HG02970 (cell line): Measurements from ENCODE around the gene TLK1.
"Not testable (repeated sequence)": the region's sequence is repeated elsewhere in the genome, so short reads cannot be mapped to it uniquely, and the experiment has no call there.

Experiments
- ATAC-seq: cut with Tn5 transposase; IDR thresholded peaks from one replicate; pipeline ENCODE4 v1.9.1; 2021; ENCODE audit warnings: mild to moderate bottlenecking, moderate library complexity, moderate number of reproducible peaks; ENCODE audit not compliant: unreplicated experiment, low FRiP score

TLK1 gene

GRCh38 chr2:171171808-171172207, 11.1 kb upstream of the TLK1 start:
- no peak for ATAC-seq

DNA sequence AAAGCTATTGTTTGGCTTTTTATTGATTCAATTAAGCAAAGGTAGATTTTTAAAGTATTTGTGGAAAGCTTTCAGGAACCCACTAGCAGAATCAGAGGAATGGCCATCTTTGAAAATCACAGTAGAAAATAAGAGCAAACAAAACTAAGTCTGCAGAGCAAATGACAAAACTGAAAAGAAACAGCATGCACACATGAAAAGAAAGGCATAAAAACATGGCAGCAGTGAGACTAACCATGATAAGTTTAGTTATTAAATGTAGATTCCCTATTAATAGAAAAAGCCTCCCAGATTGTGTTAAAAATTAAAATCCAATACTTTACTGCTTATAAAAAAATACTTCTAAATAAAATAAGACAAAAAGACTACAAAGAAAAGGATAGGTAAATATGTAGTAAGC, 9.1 kb upstream of the TLK1 start:
- no peak for ATAC-seq

DNA sequence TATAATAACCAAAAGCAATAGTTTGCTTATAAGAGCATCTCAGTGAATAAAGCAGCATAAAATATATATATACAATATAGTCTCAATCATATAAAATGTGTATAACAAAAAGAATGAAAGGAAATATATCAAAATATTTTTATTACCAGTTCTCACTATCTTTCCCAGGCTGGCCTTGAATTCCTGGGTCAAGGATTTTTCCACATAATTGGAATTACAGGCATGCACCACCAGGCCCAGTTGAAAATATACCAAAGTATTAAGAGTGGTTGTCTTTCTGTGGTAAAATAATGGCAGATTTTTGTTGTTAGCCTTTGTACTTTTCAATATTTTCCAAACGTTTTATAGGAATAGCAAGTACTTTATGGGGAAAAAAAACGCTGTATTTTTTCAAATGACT, 8.6 kb upstream of the TLK1 start:
- ATAC-seq, result no peak

- ATAC-seq, result no peak
Observed at GRCh38 chr2:171167352-171167997, 6.8 kb upstream of the TLK1 start.

GRCh38 chr2:171166328-171166983, 5.8 kb upstream of the TLK1 start:
- ATAC-seq, result no peak

GRCh38 chr2:171165967-171166327, 5.3 kb upstream of the TLK1 start:
- no peak for ATAC-seq

DNA sequence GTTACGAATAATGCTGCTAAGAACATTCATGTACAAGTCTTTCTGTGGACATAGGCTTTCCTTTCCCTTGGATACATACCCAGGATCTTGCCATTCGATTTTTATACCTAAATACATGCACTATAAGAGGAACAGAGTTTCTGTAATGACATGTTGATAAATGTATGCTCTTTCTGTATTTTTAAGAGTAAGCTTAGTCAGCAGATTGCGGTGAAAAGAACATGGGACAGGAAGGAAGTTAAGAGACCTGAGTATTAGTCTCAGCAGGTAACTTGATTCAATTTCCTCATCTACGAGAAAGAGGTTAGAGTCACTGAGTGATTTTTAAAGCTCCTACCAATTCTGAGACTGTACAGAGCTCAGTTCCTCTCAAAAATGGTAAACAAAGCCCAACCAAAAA, 2.6 kb upstream of the TLK1 start:
- ATAC-seq, result no peak

GRCh38 chr2:171162522-171163197, 2.0 kb upstream of the TLK1 start:
- not testable (repeated sequence) for ATAC-seq

DNA sequence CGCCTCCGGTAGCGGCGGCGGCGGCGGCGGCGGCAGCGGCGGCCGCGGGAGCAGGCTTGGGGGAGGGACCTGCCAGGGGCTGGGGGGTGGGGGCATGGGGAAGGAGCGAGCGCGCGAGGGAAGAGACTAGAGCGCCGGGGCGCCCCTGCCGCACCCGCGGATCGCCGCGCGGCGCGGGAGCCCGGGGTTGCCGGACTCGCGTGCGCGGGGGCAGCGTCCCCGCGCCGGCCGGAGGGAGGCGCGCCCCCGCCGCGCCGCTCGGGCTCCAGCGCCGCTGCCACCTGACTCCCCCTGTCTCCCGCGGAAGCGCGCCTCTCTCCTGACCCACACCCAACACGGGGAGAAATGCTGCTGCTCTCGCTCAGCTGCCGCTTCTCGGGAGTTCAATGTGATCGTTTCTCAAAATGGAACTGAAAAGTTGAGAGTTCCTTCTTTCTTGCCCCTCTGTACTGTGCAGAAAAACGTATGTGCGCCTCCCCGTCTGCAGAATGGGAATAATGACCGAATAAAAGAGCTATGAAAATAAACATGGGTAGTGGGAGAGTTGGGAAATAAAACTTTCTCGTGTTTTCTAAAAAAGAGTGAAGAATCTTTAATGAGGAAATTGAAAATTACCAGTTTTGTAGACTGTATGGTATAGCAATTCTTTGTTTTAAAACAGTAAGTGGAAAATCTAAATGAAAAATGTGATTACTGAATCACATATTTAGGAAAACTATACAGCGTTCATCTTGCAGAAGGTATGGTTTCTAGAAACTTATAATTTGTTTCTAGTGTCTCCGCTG, 455 bp upstream of the TLK1 start:
- ATAC-seq, result peak; percentile 47

DNA sequence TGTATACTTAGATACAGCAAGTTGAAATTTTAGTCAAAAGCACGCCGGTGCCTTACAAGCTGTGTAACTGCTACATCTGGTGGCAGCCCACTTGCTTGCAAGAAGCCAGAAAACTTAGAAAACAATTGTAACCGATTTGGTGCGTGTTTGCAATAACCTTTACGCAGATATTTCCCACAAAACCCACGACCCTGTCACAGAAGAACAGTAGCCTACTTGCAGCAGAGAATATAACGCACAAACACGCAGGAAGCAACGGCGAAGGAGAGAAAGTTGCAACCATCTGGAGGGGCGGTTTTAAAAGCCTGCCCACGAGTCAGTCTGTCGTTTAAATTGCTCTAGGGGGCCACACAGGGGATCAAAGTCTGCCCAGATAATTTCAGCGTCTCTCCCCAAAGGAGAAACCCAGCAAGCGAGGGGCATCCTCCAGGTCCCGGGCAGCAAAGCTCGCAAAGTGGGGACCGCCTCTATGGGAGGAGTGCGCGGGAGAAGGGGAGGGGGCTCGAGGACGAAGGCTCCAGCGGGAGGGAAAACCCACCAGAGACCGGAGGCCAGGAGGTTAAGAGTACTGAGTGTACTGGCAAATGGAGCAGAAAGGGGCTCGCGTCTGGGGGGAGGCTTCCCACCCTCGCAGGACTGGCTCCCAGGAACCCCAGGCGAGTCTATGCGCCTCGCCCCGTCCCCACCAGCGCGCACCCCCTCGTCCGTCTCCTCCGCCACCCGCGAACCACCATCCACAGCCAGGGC, 1.1 kb downstream of the TLK1 start:
- no peak for ATAC-seq

GRCh38 chr2:171158790-171159371, 1.8 kb downstream of the TLK1 start:
- ATAC-seq, result no peak

DNA sequence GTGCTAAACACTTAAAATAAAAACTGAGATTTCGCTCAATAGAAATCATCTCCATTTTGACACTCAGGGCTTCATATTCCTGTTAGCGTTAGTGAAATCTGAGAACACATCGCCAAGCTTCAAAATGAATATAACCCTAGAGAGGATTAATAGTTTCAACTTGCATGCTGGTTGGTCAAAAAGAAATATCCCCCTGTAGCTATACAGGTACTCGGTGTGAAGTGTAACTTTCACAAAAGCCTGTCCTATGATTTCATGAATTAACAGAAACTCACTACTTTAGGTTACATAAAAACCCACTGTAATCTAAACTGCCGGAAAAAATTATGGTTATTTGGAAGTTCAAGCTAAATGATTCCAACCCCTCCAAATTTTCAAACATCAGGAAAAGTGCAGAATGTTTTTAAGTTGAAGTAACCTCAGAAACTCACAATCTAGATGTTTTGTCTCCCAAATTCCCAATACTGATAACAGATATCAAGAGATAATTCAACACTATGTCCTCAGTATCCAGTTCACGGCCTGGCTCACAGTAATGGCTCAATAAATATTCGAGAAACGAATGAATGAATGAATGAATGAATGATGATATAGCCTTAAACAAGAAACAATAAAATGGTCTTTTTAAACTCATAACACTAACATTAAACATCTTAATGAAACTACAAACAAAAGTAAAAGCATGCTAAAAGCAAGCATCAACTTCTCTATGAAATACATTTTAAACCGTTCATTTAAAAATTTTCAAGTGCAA, 2.5 kb downstream of the TLK1 start:
- no peak for ATAC-seq

- ATAC-seq, result no peak
Observed at GRCh38 chr2:171157109-171157500, 3.6 kb downstream of the TLK1 start.

- no peak for ATAC-seq
Observed at GRCh38 chr2:171154348-171154747, 6.3 kb downstream of the TLK1 start.

- no peak for ATAC-seq
Observed at GRCh38 chr2:171150694-171151285, 9.9 kb downstream of the TLK1 start.

DNA sequence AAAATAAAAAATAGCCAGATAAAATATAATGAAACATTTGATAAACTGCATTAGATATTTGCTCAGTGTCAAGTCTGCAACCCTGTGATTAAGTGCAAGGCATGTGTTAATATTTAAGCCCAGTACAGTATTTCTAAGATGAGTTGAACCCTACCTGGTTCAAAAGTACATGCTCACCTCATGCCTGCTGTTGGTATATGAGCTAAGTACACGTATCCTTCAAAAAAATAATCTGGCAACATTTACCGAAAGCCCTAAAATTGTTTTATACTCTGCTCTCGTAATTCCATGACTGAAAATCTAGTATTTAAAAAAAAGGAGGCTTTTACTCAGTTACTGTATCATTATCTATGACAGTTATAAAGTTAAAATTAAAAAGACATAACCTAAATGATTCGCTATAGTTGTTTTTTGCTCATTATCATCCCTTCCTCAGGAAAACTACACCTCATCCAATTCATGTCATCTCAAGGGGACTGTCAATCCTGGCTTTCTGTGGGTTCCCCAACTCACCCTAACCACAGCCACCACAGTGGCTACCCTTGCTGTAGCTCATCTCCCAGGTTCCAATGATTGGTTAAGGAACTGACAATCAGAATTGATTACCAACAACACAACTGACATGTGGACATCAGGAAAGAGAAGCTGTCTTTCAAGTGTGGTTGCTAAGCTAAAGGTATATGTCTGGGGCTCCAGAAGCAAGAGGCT, 10.6 kb downstream of the TLK1 start:
- ATAC-seq, result no peak

DNA sequence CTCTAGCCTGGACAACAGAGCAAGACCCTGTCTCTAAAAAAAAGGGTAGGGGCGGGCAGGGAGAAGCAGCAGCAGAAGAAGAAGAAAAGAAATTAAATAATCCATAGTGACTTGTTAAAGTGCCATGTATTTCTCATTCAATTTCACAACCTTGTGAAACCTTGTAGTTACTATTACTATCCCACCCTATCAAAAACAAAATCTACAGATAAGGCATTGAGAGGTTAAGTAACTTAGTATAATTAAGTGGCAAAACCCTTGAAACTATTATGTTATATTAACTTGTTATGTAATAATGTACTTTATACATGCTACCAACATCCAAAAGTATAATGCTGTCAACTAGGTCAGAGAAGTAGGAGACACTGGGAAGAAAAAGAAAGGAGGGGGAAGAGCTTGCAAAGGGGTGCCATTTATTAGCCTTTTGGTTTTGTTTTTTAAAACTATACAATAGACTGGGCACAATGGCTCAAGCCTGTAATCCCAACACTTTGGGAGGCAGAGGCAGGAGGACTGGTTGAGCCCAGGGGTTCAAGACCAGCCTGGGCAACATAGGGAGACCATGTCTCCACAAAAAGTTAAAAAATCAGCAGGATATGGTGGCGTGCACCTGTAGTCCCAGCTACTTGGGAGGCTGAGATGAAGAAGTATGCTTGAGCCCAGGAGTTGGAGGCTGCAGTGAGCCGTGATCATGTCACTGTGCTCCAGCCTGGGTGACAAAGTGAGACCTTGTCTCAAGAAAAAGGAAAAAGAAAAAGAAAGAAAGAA, 11.3 kb downstream of the TLK1 start:
- ATAC-seq, result no peak

GRCh38 chr2:171147081-171147480, 13.6 kb downstream of the TLK1 start:
- ATAC-seq, result no peak
